Stimulated activated CD8-positive, alpha-beta memory T cell treated with anti-CD3 and anti-CD28 coated beads, Interleukin-15, amount 100 ng/mL, for 48 hours (primary cell): ENCODE measurements around the gene MOSPD2.

Source experiments
- DNase-seq, 2 donors: peaks; one replicate each; pipeline ENCODE4 v3.0.0-alpha.2; 2020; ENCODE audit warnings: low read depth in 2 of 2

Gene MOSPD2

DNA sequence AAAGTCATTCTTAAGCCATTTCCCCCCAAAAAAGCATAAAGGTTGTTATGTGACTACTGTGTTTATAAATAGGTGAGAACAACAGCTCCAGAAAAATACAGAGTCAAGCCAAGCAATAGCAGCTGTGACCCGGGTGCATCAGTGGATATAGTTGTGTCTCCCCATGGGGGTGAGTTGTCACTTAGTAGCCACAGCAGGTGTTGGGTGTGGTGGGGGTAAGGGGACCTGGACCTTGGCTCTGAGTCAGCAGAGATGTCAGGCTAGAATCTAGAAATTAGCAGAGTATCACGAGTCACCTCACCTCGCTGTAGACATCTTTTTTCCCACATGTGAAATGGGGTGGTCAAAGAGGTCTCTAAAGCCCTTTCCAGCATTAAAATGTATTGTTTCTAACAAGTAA, 42.4 kb downstream of the MOSPD2 start:
- DNase-seq = no peak

GRCh38 chrX:14916017-14916674, 42.9 kb downstream of the MOSPD2 start:
- no peak for DNase-seq

- DNase-seq = no peak
Measured at GRCh38 chrX:14919407-14919806, 46.2 kb downstream of the MOSPD2 start.

- no peak for DNase-seq
Measured at GRCh38 chrX:14920196-14920595, 47.0 kb downstream of the MOSPD2 start.

DNA sequence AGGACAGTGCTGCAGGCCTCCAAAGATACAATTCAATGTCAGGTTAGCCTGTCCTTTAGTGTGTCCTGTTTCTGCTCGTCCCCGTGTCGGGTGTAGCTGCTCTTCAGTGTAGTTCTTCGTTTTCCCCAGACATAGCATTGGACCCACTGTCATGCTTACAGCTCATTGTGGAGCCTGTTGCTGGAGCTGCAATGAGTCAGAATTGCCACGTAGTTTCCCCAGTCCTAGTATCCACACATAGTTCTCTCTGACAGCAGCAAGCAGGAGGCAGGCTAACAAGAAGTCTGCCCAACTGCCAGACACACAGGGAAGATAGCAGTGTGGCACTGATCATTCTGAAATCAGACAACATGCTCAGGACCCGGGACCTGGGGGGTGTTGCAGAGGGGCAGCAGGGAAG, 49.2 kb downstream of the MOSPD2 start:
- no peak for DNase-seq

GRCh38 chrX:14923761-14924160, 50.5 kb downstream of the MOSPD2 start:
- DNase-seq = no peak

DNA sequence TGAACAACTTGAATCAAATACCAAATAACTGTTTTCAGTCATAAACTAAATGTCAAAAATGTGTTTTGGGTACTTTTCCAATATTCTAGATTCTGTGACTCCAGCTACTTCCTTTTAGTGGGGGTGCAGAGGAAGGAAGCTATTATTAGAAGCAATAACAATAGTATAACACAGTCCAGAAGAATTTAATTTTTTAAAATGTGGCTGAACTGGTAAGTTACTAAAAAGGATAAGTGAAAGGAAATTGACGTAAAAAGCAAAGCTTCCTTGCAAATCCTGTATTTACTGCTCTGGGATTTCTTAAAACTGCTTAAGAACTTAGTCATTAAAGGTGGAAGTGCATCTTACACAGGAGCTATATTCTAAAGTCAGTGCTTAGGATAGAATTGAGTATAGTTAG, 53.2 kb downstream of the MOSPD2 start:
- DNase-seq = no peak

DNA sequence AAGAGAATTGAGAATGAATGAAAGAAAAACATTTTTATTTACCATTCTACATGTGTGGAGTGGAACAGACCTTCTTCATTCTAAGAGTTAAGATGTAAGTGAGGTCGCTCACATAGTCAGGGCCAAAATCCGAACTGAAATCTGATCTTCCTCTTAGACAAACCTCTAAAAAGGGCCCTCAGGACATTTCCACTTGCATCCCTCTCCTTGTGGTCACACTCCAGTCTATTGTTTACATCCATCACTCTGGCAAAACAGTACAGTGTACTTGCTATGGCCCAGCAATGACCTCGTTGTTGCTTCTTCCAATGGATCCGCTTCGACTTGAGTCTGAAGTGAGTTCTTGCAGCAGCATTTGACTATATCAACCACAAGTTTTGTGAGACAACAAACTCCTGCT, 54.2 kb downstream of the MOSPD2 start:
- no peak for DNase-seq

GRCh38 chrX:14930663-14931062, 57.4 kb downstream of the MOSPD2 start:
- no peak for DNase-seq

- no peak for DNase-seq
Measured at GRCh38 chrX:14932136-14932535, 58.9 kb downstream of the MOSPD2 start.

DNA sequence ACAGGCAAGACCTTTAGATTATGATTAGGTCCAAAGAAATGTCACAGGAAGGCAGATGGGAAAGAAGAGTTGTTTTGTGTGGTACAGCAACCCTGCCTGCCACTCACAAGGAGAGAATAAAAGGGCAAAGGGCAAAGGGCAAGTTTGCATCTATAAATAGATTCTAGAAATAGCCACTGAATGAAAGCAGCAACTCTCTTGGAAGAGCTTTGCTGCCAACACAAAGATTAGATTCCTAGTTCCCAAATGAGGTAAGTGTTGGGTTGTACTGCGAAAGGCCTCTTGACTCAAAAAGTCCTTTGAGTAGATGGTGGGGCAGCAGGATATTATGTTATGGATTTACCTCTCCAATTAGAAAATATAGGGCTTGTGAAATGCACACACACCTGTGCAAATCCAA, 61.2 kb downstream of the MOSPD2 start:
- no peak for DNase-seq

DNA sequence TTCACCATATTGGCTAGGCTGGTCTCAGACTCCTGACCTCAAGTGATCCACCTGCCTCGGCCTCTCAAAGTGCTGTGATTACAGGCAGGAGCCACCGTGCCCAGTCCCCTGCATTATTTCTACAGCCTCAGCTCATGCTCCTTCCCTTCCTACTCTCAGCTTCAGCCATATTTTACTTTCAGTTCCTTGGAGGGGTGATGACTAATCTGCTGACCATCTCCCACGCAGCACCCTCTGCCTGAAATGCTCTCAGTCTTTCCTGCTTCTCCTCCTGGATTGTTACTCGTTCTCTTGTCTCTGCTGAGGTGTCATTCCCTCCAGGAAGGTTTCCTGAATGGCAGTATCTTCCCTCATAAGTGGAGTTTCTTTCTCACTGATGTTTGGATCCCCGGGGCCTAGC, 63.3 kb downstream of the MOSPD2 start:
- DNase-seq = no peak

DNA sequence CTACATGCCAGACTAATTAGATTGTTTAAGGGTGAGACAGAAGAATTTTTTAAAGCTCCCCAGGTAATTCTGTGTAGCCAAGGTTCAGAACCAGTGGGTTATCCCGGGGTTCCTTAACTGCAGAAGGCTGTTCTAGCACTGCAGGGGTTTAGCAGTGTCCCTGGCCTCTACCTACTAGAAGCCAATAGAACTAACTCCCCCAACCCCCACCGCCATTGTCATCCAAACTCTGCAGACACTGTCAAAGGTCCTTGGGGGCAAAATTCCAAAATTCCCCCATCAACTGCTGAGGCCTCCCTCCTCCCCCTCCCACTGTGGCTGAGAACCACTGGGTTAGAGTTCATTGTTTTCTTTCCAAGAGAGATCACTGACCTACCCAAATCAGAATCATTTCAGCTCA, 66.4 kb downstream of the MOSPD2 start:
- DNase-seq = no peak

GRCh38 chrX:14941301-14941700, 68.1 kb downstream of the MOSPD2 start:
- DNase-seq = no peak

DNA sequence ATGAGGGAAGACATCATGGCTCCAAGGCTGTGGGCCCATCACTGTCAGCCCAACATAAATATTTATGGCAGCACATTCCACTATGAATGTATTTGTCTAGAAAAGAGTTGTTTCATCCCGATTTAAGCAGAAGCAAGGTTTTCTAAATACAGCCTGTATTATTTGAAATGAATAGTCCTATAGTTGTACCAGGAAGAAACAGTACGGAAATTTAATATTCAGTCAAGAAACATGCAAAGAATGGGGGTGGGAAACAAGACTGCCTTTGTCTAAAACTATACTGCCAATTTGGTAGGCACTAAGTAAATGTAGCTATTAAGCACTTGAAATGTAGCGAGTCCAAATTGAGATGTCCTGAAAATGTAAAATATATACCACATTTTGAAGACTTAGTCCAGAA, 69.1 kb downstream of the MOSPD2 start:
- DNase-seq = no peak

- DNase-seq = no peak
Measured at GRCh38 chrX:14943962-14944361, 70.7 kb downstream of the MOSPD2 start.

- DNase-seq = no peak
Measured at GRCh38 chrX:14946606-14947155, 73.5 kb downstream of the MOSPD2 start.

GRCh38 chrX:14948691-14949090, 75.5 kb downstream of the MOSPD2 start:
- DNase-seq = no peak

- no peak for DNase-seq
Measured at GRCh38 chrX:14956813-14957582, 83.8 kb downstream of the MOSPD2 start.

GRCh38 chrX:14963447-14964236, 90.4 kb downstream of the MOSPD2 start:
- no peak for DNase-seq

DNA sequence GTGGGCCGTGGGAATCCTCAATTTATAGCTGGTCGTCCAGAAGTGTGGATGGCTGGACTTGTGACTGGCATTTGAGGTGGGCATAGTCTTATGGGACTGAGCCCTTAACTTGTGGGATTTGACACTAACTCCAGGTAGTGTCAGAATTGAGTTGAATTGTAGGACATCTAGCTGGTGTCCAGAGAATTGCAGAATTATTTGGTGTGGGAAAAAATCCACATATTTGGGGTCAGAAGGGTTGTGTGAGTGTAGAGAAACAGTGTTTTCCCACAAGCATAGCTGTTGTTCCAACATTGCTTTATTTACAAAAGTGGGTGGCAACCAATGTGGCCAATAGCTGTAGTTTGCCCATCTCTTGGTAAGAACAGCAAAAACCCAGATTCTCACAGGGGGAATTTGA, 91.3 kb downstream of the MOSPD2 start:
- no peak for DNase-seq
